SK-N-MC (cell line): Measurements from ENCODE around the gene KIF26B.

Source experiments
- DNase-seq: peaks from one replicate; pipeline ENCODE4 v3.0.0-alpha.2; 2011; ENCODE audit warnings: low read depth, low spot score
- H3K27ac ChIP-seq: fragments of 200-600 bp; sonication (generic); 2 replicates; pipeline ENCODE4 v1.5.1; 2016; ENCODE audit warnings: mixed run types
- H3K36me3 ChIP-seq: fragments of 200-600 bp; sonication (generic); 2 replicates; pipeline ENCODE4 v1.6.1; 2017; ENCODE audit warnings: antibody characterized with exemption, low read length, mixed read lengths; ENCODE audit not compliant: insufficient read depth
- H3K4me3 ChIP-seq: fragments of 200-600 bp; sonication (generic); 2 replicates; pipeline ENCODE4 v1.5.1; 2016
- H3K9ac ChIP-seq: fragments of 200-600 bp; sonication (generic); 2 replicates; pipeline ENCODE4 v1.8.0; 2017; ENCODE audit warnings: mixed run types, mixed read lengths; ENCODE audit not compliant: insufficient read length
- H3K9me3 ChIP-seq: fragments of 200-600 bp; sonication (generic); 2 replicates; pipeline ENCODE4 v1.6.1; 2017; ENCODE audit warnings: low read depth, mild to moderate bottlenecking, antibody characterized with exemption, low read length, moderate library complexity, mixed read lengths
- EZH2 ChIP-seq: fragments of 200-600 bp; sonication (generic); IDR thresholded peaks from one replicate; pipeline ENCODE4 v1.6.1; 2017; ENCODE audit warnings: antibody characterized with exemption
- FOXP2 ChIP-seq: optimal IDR thresholded peaks from 2 replicates; pipeline ENCODE3; 2011; ENCODE audit warnings: mild to moderate bottlenecking, moderate library complexity; ENCODE audit not compliant: insufficient read depth; ENCODE audit errors: extremely low read length, control extremely low read depth
- POLR2AphosphoS5 ChIP-seq: IDR thresholded peaks from 2 replicates; pipeline ENCODE4 v1.6.1; 2012; ENCODE audit warnings: mild to moderate bottlenecking, low read depth, low read length, borderline replicate concordance

The KIF26B gene

GRCh38 chr1:245216366-245217115, 61.8 kb downstream of the KIF26B start:
- Histone ChIP-seq H3K9ac (no peak overlapping the region), H3K27ac (peak overlapping the region; percentile 46; the same call in 1 of the 2 replicates)
- no peak for TF ChIP-seq EZH2
- TF ChIP-seq FOXP2: no peak
- TF ChIP-seq POLR2AphosphoS5: no peak

DNA sequence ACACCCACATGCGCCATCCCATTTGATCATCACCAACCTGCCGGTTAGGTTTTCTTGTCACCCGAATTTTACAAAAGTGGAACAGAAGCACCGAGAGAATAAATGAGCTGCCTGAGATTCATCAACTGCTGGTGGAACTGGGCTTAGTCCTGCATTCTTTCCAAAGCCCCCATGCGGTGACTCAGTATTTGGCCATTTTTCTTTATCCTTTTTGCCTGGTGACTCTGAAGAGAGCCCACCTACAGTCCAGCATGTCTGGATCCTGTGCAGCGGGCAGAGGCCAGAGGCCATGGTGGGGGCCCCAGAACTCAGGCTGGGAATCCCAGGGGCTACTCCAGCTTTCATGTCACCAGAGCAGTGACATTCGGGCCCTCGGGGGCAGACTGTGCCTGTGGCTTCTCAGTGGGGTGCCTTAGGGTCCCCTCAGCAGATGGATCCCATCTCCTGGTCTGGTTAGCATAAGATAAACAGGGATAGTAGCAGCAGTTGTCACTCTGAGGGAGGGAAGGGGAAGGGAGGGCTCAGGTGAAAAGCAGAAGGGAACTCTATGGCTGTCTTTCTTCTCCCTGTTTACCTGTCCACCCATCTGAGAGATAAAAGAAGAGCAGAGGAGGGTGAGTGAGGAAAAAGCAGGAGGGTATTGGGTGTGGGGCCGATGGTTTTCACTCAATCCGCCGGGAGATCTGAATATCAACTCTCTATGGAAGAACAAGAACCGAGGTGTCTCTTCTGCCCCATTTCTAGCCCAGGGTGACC, 63.2 kb downstream of the KIF26B start:
- Histone ChIP-seq H3K9me3 (no peaks in the 10 kb centered on the region), H3K9ac (no peak overlapping the region), H3K36me3 (no peaks in the 10 kb centered on the region), H3K27ac (no peak overlapping the region), H3K4me3 (no peak overlapping the region)
- DNase-seq: no peak
- TF ChIP-seq FOXP2 (no peak), EZH2 (no peak), POLR2AphosphoS5 (no peak)

More at GRCh38 chr1:245216366-245217115, 61.8 kb downstream of the KIF26B start:
- Histone ChIP-seq H3K36me3 (no peaks in the 10 kb centered on the region), H3K4me3 (no peak overlapping the region), H3K9me3 (no peaks in the 10 kb centered on the region)
- DNase-seq: no peak

DNA sequence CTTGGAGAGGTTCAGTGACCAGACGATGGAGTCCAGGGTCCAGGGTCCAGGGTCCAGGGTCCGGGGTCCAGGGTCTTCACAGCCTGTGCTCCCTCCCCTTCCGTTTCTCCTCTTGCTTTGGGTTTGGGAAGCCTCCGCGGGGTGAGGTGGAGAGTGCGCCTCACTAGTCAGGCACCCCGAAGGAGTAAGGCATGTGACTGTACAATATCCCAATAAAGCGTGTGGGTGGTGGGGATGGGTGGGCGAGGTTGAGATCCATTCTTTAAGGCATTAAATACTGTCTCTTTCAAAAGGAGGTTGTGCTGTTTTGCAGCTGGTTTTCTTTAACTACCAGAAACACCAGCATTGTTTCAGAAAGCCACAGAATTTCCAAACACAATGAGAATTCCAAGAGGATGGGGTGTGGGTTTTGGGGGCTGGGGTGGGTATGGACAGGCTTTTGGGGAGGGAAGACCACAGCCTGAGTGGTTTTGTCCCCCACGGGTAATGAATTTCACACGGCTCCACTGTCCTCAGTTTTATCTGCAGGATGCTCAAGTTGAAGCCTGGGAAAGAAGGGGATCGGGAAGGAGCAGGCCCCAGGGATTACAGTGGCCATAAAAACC, 65.7 kb downstream of the KIF26B start:
- Histone ChIP-seq H3K9me3 (no peaks in the 10 kb centered on the region), H3K4me3 (no peak overlapping the region), H3K27ac (no peak overlapping the region), H3K9ac (no peak overlapping the region), H3K36me3 (no peaks in the 10 kb centered on the region)
- no peak for TF ChIP-seq FOXP2
- TF ChIP-seq EZH2: no peak
- TF ChIP-seq POLR2AphosphoS5: no peak
- no peak for DNase-seq

DNA sequence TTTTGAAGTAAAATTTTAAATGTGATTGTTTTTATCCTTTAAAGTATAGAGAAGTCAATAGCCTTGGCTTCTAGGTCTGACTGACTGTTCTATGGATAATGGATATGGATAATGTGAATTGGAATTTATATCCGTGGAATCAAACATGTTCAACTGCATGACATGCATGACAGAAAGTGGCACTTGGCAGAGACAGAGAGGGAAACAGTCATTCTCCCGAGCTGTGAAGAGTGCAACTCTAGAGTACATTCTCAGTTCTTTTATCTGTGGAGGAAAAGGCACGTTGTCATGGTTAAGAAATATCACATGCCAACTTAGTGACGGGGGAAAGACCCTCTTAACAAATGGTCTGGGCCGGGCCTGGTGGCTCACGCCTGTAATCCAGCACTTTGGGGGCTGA, 67.0 kb downstream of the KIF26B start:
- no peaks in the 10 kb centered on the region for H3K36me3 ChIP-seq
- no peak overlapping the region for H3K9ac ChIP-seq
- no peak overlapping the region for H3K27ac ChIP-seq
- H3K9me3 ChIP-seq: no peaks in the 10 kb centered on the region
- no peak for TF ChIP-seq POLR2AphosphoS5
- no peak for TF ChIP-seq EZH2
- TF ChIP-seq FOXP2: no peak
- H3K4me3 ChIP-seq: no peak overlapping the region
- DNase-seq: no peak

DNA sequence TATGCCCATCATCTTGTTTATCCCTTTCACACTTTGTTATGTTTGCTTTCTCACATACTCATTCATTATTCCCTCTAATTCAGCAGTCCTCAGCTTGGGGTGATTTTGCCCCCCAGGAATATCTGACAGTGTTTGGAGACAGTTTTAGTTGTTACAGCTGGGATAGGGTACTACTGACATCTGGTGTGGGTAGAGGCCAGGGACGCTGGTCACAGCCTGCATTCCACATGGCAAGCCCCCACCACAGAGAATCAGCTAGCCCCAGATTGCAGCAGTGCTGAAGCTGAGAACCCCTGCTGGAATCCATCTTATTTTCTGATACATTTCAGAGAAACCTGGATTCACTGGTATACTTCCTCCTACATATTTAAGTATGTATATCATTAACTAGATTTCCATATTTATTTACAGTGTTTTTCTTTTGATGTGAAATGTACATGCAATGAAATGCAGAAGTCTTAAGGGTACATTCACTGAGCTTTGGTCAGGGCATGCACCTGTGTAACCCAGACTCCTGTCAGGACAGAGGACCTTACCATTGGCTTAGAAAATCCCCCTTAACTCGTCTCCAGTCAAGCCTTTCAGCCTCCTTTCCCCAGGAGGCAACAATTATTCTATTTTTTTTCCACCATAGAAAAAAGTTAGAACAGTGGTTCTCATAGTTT, 68.3 kb downstream of the KIF26B start:
- TF ChIP-seq POLR2AphosphoS5 (no peak), FOXP2 (no peak), EZH2 (no peak)
- H3K9ac ChIP-seq: no peak overlapping the region

GRCh38 chr1:245225322-245226202, 70.8 kb downstream of the KIF26B start:
- no peaks in the 10 kb centered on the region for H3K36me3 ChIP-seq
- no peak overlapping the region for H3K9ac ChIP-seq
- H3K27ac ChIP-seq: no peak overlapping the region
- no peak overlapping the region for H3K4me3 ChIP-seq
- no peaks in the 10 kb centered on the region for H3K9me3 ChIP-seq
- DNase-seq: no peak
- TF ChIP-seq FOXP2 (no peak), EZH2 (no peak), POLR2AphosphoS5 (no peak)

More for the DNA sequence above, 68.3 kb downstream of the KIF26B start:
- Histone ChIP-seq H3K27ac (no peak overlapping the region), H3K36me3 (no peaks in the 10 kb centered on the region), H3K9me3 (no peaks in the 10 kb centered on the region), H3K4me3 (no peak overlapping the region)
- DNase-seq: no peak

DNA sequence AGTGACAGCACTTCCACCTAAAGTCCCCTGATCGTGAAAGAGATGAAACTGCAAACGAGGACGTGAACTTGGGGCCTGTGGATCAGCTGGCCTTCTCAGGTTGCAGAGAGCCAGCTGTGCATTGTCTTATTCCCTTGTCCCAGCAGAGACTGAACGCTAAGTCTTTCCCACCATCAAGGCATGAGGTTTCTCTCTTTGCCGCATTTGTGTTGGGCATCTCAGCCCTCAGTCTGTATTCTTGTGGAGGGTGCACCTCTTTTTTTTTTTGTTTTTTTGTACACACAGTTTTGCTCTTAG, 71.4 kb downstream of the KIF26B start:
- DNase-seq: no peak
- H3K36me3 ChIP-seq: no peaks in the 10 kb centered on the region
- no peaks in the 10 kb centered on the region for H3K9me3 ChIP-seq
- no peak overlapping the region for H3K9ac ChIP-seq
- TF ChIP-seq FOXP2 (no peak), POLR2AphosphoS5 (no peak), EZH2 (no peak)
- no peak overlapping the region for H3K27ac ChIP-seq
- H3K4me3 ChIP-seq: no peak overlapping the region

GRCh38 chr1:245229051-245229450, 74.3 kb downstream of the KIF26B start:
- TF ChIP-seq FOXP2: no peak
- no peak for TF ChIP-seq EZH2
- TF ChIP-seq POLR2AphosphoS5: no peak
- Histone ChIP-seq H3K36me3 (no peaks in the 10 kb centered on the region), H3K9me3 (no peaks in the 10 kb centered on the region), H3K9ac (no peak overlapping the region), H3K4me3 (no peak overlapping the region), H3K27ac (no peak overlapping the region)
- no peak for DNase-seq
